HepG2 (cell line): ENCODE data around the gene CKAP5. TPM values are rescaled to one million over a fixed set of nuclear protein-coding genes. Genes with fewer than 3 reads are reported as not detected.
A peak's percentile ranks its signal among the peaks of the same experiment; 100 is the strongest.

Source experiments
- ATAC-seq: fragments of 200-7000 bp; cut with Tn5 transposase; 3 replicates; pipeline ENCODE4 v1.9.1; 2020; ENCODE audit warnings: mild to moderate bottlenecking, moderate library complexity
- BruUV-seq: library from RNA; stranded (reverse); fragments of 400-500 nt; replicated peaks from 2 replicates; lab custom pipeline; 2021; lab: Mats Ljungman, UMichigan
- CTCF ChIA-PET: fragments of 300-600 bp; formaldehyde crosslinking; extraction: SDS; loops from one replicate; lab custom pipeline; 2021; ENCODE audit warnings: low total read pairs, inconsistent platforms, low intra/inter-chr PET ratio; lab: Yijun Ruan, JAX
- POLR2A ChIA-PET: fragments of 350-600 bp; sonication (Branson Sonifier 250); formaldehyde crosslinking; loops from one replicate; lab custom pipeline; 2020; ENCODE audit warnings: antibody characterized with exemption, inconsistent platforms; lab: Yijun Ruan, JAX
- DNase-seq: peaks from one replicate; pipeline ENCODE4 v3.0.0-alpha.2; 2015; ENCODE audit warnings: low spot score
- FAIRE-seq: peaks from 3 replicates; lab custom pipeline; 2011; peaks lifted over from hg19 to GRCh38; lab: Jason Lieb, UNC
- H2AFZ ChIP-seq: one replicate; pipeline ENCODE4 v1.6.1; 2011; ENCODE audit warnings: low read length, inconsistent platforms
- H3K27ac ChIP-seq: fragments of 300-600 bp; 3 replicates; pipeline ENCODE4 v1.8.0; 2011; ENCODE audit warnings: mixed run types, mild to moderate bottlenecking, mixed read lengths, low read length, inconsistent platforms; ENCODE audit not compliant: insufficient read depth; ENCODE audit errors: extremely low read length
- H3K27me3 ChIP-seq, 2 experiments: fragments of 200-600 bp in 1 of 2; 2 replicates in 1 of 2; 3 replicates in 1 of 2; pipeline versions ENCODE4 v1.6.0 to v1.8.0; 2011; ENCODE audit warnings: low read length in 2 of 2, mild to moderate bottlenecking in 2 of 2, moderate library complexity in 2 of 2, inconsistent platforms in 1 of 2; ENCODE audit not compliant: insufficient read depth in 2 of 2, control insufficient read depth in 1 of 2
- H3K36me3 ChIP-seq, 2 experiments: fragments of 200-600 bp in 1 of 2; replicated peaks in 1 of 2; 2 replicates in 1 of 2; 3 replicates in 1 of 2; pipeline versions ENCODE4 v1.5.1 to v1.8.0; 2011; ENCODE audit warnings: low read length in 2 of 2, inconsistent platforms in 1 of 2; ENCODE audit not compliant: insufficient read depth in 2 of 2, control insufficient read depth in 1 of 2
- H3K4me1 ChIP-seq: 2 replicates; pipeline ENCODE4 v1.5.1; 2012; ENCODE audit warnings: low read length, inconsistent platforms; ENCODE audit not compliant: insufficient read depth
- H3K4me2 ChIP-seq: 2 replicates; pipeline ENCODE4 v1.6.0; 2011; ENCODE audit warnings: low read depth, low read length, inconsistent platforms
- H3K4me3 ChIP-seq, 3 experiments: fragments of 200-600 bp in 1 of 3; sonication (generic), shearing (Covaris generic) in 1 of 3; replicated peaks in 1 of 3; 2 replicates each; pipeline ENCODE4 v1.5.1; 2011 to 2016; ENCODE audit warnings: low read length in 3 of 3, inconsistent platforms in 2 of 3, low read depth in 2 of 3, mild to moderate bottlenecking in 2 of 3, control low read depth in 1 of 3, mixed read lengths in 1 of 3; ENCODE audit not compliant: insufficient read depth in 1 of 3
- H3K79me2 ChIP-seq: one replicate; pipeline ENCODE4 v1.6.1; 2011; ENCODE audit warnings: low read length, inconsistent platforms; ENCODE audit not compliant: insufficient read depth
- H3K9ac ChIP-seq: 2 replicates; pipeline ENCODE4 v1.6.0; 2011; ENCODE audit warnings: mild to moderate bottlenecking, low read depth, low read length, inconsistent platforms; ENCODE audit not compliant: insufficient read depth
- H3K9me3 ChIP-seq: 2 replicates; pipeline ENCODE4 v1.5.1; 2012; ENCODE audit warnings: mild to moderate bottlenecking, low read length
- H4K20me1 ChIP-seq: 2 replicates; pipeline ENCODE4 v1.6.0; 2011; ENCODE audit warnings: inconsistent platforms, mild to moderate bottlenecking, low read length, moderate library complexity; ENCODE audit not compliant: insufficient read depth
- AKAP8 ChIP-seq: sonication (generic); formaldehyde crosslinking; IDR thresholded peaks from 2 replicates; pipeline ENCODE4 v1.5.1; 2020; ENCODE audit warnings: mild to moderate bottlenecking, missing genetic modification reagents
- BATF2 ChIP-seq: sonication (generic); formaldehyde crosslinking; IDR thresholded peaks from 2 replicates; pipeline ENCODE4 v1.8.0; 2022; ENCODE audit warnings: mild to moderate bottlenecking, missing genetic modification reagents, moderate library complexity
- BRCA1 ChIP-seq: sonication (generic); formaldehyde crosslinking; IDR thresholded peaks from 2 replicates; pipeline ENCODE4 v1.4.0; 2020; ENCODE audit warnings: missing genetic modification reagents
- CHD2 ChIP-seq: IDR thresholded peaks from 2 replicates; pipeline ENCODE4 v1.6.1; 2011; ENCODE audit warnings: low read depth, low read length, improper control_type of control experiment
- ESRRA ChIP-seq: sonication (generic); formaldehyde crosslinking; IDR thresholded peaks from 2 replicates; pipeline ENCODE4 v1.5.1; 2020; ENCODE audit warnings: mild to moderate bottlenecking, low read depth, missing genetic modification reagents
- GTF2F1 ChIP-seq: fragments of 150-350 bp; IDR thresholded peaks from 2 replicates; pipeline ENCODE4 v1.6.1; 2014; ENCODE audit warnings: low read length
- JUN ChIP-seq: sonication (generic); formaldehyde crosslinking; IDR thresholded peaks from 2 replicates; pipeline ENCODE4 v1.4.0; 2020; ENCODE audit warnings: mild to moderate bottlenecking, missing genetic modification reagents
- KDM6A ChIP-seq: IDR thresholded peaks from 2 replicates; pipeline ENCODE4 v1.6.1; 2016; ENCODE audit warnings: low read depth
- NFATC3 ChIP-seq: sonication (generic); formaldehyde crosslinking; IDR thresholded peaks from 2 replicates; pipeline ENCODE4 v1.5.1; 2020; ENCODE audit warnings: mild to moderate bottlenecking, missing genetic modification reagents
- POLR2A ChIP-seq, 2 experiments: IDR thresholded peaks; 2 replicates each; pipeline ENCODE4 v1.6.1; 2011; ENCODE audit warnings: low read depth in 2 of 2, low read length in 2 of 2, mild to moderate bottlenecking in 1 of 2, moderate library complexity in 1 of 2; ENCODE audit not compliant: insufficient read depth in 1 of 2
- RARG ChIP-seq: sonication (generic); formaldehyde crosslinking; IDR thresholded peaks from 2 replicates; pipeline ENCODE4 v1.4.0; 2020; ENCODE audit warnings: low read depth, mild to moderate bottlenecking, missing genetic modification reagents
- RBM22 ChIP-seq: fragments of 200-400 bp; formaldehyde crosslinking; optimal IDR thresholded peaks from 2 replicates; pipeline ENCODE3; 2017; ENCODE audit warnings: mild to moderate bottlenecking, low read length, moderate library complexity
- ZBTB38 ChIP-seq: sonication (generic); formaldehyde crosslinking; IDR thresholded peaks from 2 replicates; pipeline ENCODE4 v1.5.1; 2020; ENCODE audit warnings: mild to moderate bottlenecking, missing genetic modification reagents
- ZC3H13 ChIP-seq: sonication (generic); formaldehyde crosslinking; IDR thresholded peaks from 2 replicates; pipeline ENCODE4 v1.8.1; 2023; ENCODE audit warnings: mild to moderate bottlenecking, missing genetic modification reagents, moderate library complexity
- ZNF264 ChIP-seq: sonication (generic); formaldehyde crosslinking; IDR thresholded peaks from 2 replicates; pipeline ENCODE4 v1.4.0; 2020; ENCODE audit warnings: missing genetic modification reagents
- ZNF354B ChIP-seq: sonication (generic); formaldehyde crosslinking; IDR thresholded peaks from 2 replicates; pipeline ENCODE4 v1.8.0; 2022; ENCODE audit warnings: mild to moderate bottlenecking, missing genetic modification reagents
- ZNF503 ChIP-seq: sonication (generic); formaldehyde crosslinking; IDR thresholded peaks from 2 replicates; pipeline ENCODE4 v1.4.0; 2020; ENCODE audit warnings: missing genetic modification reagents
- ZNF564 ChIP-seq: sonication (generic); formaldehyde crosslinking; IDR thresholded peaks from 2 replicates; pipeline ENCODE4 v1.8.1; 2023; ENCODE audit warnings: mild to moderate bottlenecking, missing genetic modification reagents
- WGBS: methylation state at CpG from one replicate; pipeline ENCODE4 v1.1.6; 2017; ENCODE audit warnings: low lambda C conversion rate; 5-methylcytosine and 5-hydroxymethylcytosine counted together
- in situ Hi-C: cut with HindIII; loops from 2 replicates; pipeline ENCODE4 v1.10.0; 2017; ENCODE audit warnings: low pct_unique_long_range_greater_than_20kb; ENCODE audit not compliant: extremely low pct_ligation_motif_present
- intact Hi-C: fragments of 100-400 bp; cut with micrococcal nuclease; formaldehyde crosslinking; loops from one replicate; pipeline ENCODE4 v1.10.0; 2022; ENCODE audit not compliant: unreplicated experiment
- polyA plus RNA-seq, 8 experiments: library from polyadenylated mRNA; depleted of rRNA in 3 of 8; stranded (reverse) in 7 of 8; unstranded in 1 of 8; fragments of >200 nt; fragmentation: Illumina TruSeq in 4 of 8; extraction: Trizol in 4 of 8; gene quantifications; 2 replicates each; pipeline versions ENCODE4 v1.2.1 to v1.2.3, GENCODE V29; 2011 to 2016; ENCODE audit warnings: low read depth in 4 of 8, missing spikeins in 1 of 8, mixed read lengths in 1 of 8; ENCODE audit not compliant: insufficient read depth in 1 of 8
- total RNA-seq, 5 experiments: library from RNA; depleted of rRNA; stranded (reverse); fragments of >200 nt; fragmentation: Illumina TruSeq; extraction: Trizol; gene quantifications; 2 replicates each; pipeline ENCODE4 v1.2.3, GENCODE V29; 2016; ENCODE audit warnings: low read depth in 1 of 5
- TF ChIP-seq, protein P1 (sequence below): sonication (generic); formaldehyde crosslinking; IDR thresholded peaks from 2 replicates; pipeline ENCODE4 v1.5.1; 2020; ENCODE audit warnings: mild to moderate bottlenecking, missing genetic modification reagents, borderline replicate concordance
- TF ChIP-seq, protein P2 (sequence below): fragments of 450-650 bp; IDR thresholded peaks from 2 replicates; pipeline ENCODE4 v1.6.1; 2017; ENCODE audit warnings: mild to moderate bottlenecking

CKAP5 gene
- total and polyA plus RNA-seq, 2 of the 13 experiments (the other 11 are each of a cell fraction or from before 2014, with no cell fraction given): 79.2 to 103 TPM

- TF ChIP-seq ZNF503 (CRISPR knock-in tag) (no peak), AKAP8 (no peak), KDM6A (CRISPR knock-in tag) (no peak), BATF2 (CRISPR knock-in tag) (no peak), JUN (CRISPR knock-in tag) (no peak), ZNF354B (CRISPR knock-in tag) (no peak)
Observed at GRCh38 chr11:46745995-46746394, 100.1 kb downstream of the CKAP5 start (continued).

- Histone ChIP-seq H3K4me3 (no peak overlapping the region), H3K4me2 (no peak overlapping the region), H3K27ac (no peak overlapping the region), H3K4me1 (peaks cover 5% of the 10 kb centered on the region), H2AFZ (no peak overlapping the region), H3K36me3 (peaks cover 24 to 53% of the 10 kb centered on the region in 2 experiments), H4K20me1 (peaks cover 7% of the 10 kb centered on the region), H3K9me3 (no peaks in the 10 kb centered on the region), H3K27me3 (no peaks in the 10 kb centered on the region), H3K79me2 (no peaks in the 10 kb centered on the region), H3K9ac (no peak overlapping the region)
- CTCF ChIA-PET: no interaction called here
- 100% methylated on average over 1 of the region's 1 CpG for whole genome bisulfite sequencing
- FAIRE-seq (no peak), ATAC-seq (no peak), DNase-seq (no peak)
- TSS peak; percentile 35 for BruUV-seq
- intact Hi-C loops (no loop called here), in situ Hi-C loops (no loop called here)
- POLR2A ChIA-PET: interaction anchor here (1.2 to 1.5 kb wide), 3 partner anchors 10 to 58 kb away, joined by 3 to 4 read pairs (median 3); no protein-coding TSS in a partner anchor
- TF ChIP-seq ZBTB38 (CRISPR knock-in tag): no peak
- TF ChIP-seq RBM22: peak; percentile 94
- TF ChIP-seq ZC3H13: peak; percentile 59
- TF ChIP-seq BRCA1 (CRISPR knock-in tag): no peak
- no peak for TF ChIP-seq ZNF264
- TF ChIP-seq, protein P1, sequence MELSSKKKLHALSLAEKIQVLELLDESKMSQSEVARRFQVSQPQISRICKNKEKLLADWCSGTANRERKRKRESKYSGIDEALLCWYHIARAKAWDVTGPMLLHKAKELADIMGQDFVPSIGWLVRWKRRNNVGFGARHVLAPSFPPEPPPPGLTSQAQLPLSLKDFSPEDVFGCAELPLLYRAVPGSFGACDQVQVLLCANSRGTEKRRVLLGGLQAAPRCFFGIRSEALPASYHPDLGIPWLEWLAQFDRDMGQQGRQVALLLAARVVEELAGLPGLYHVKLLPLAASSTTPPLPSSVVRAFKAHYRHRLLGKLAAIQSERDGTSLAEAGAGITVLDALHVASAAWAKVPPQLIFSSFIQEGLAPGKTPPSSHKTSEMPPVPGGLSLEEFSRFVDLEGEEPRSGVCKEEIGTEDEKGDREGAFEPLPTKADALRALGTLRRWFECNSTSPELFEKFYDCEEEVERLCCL: no peak
- TF ChIP-seq, protein P2, sequence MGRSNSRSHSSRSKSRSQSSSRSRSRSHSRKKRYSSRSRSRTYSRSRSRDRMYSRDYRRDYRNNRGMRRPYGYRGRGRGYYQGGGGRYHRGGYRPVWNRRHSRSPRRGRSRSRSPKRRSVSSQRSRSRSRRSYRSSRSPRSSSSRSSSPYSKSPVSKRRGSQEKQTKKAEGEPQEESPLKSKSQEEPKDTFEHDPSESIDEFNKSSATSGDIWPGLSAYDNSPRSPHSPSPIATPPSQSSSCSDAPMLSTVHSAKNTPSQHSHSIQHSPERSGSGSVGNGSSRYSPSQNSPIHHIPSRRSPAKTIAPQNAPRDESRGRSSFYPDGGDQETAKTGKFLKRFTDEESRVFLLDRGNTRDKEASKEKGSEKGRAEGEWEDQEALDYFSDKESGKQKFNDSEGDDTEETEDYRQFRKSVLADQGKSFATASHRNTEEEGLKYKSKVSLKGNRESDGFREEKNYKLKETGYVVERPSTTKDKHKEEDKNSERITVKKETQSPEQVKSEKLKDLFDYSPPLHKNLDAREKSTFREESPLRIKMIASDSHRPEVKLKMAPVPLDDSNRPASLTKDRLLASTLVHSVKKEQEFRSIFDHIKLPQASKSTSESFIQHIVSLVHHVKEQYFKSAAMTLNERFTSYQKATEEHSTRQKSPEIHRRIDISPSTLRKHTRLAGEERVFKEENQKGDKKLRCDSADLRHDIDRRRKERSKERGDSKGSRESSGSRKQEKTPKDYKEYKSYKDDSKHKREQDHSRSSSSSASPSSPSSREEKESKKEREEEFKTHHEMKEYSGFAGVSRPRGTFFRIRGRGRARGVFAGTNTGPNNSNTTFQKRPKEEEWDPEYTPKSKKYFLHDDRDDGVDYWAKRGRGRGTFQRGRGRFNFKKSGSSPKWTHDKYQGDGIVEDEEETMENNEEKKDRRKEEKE: no peak
- TF ChIP-seq ESRRA (CRISPR knock-in tag): no peak
- no peak for TF ChIP-seq GTF2F1
- no peak for TF ChIP-seq NFATC3 (CRISPR knock-in tag)
- peak in 1 of 2 experiments; percentile 67; a peak in 2 of 4 replicates for TF ChIP-seq POLR2A (IDR thresholded peaks at IDR 0.05; ENCODE audit: insufficient read depth in 1 of 2, low read depth in 2 of 2, low read length in 2 of 2)
- TF ChIP-seq ZNF564: no peak
- no peak for TF ChIP-seq RARG (CRISPR knock-in tag)
- TF ChIP-seq CHD2: no peak
Observed at GRCh38 chr11:46745328-46745727, 100.8 kb downstream of the CKAP5 start.
